ENCODE measurements around the gene TBX10.
"Not testable (repeated sequence)": the region's sequence is repeated elsewhere in the genome, so short reads cannot be mapped to it uniquely, and the experiment has no call there.

The TBX10 gene

GRCh38 chr11:67647471-67647870 lies 7.9 kb upstream of the TBX10 start:
- no peak overlapping the region for H3K4me3 ChIP-seq (ENCODE audit: low read depth, low read length)
- no peak for DNase-seq (ENCODE audit: low read depth)

- no peak for DNase-seq (ENCODE audit: low read depth)
- H3K4me3 ChIP-seq (ENCODE audit: low read depth, low read length) = no peak overlapping the region
Measured at GRCh38 chr11:67646535-67647336, 7.2 kb upstream of the TBX10 start.

GRCh38 chr11:67645521-67646461 lies 6.2 kb upstream of the TBX10 start:
- no peak overlapping the region for H3K4me3 ChIP-seq (ENCODE audit: low read depth, low read length)
- no peak for DNase-seq (ENCODE audit: low read depth)

- no peak overlapping the region for H3K4me3 ChIP-seq (ENCODE audit: low read depth, low read length)
- DNase-seq (ENCODE audit: low read depth) = no peak
Measured at GRCh38 chr11:67644472-67645418, 5.2 kb upstream of the TBX10 start.

GRCh38 chr11:67644042-67644441 lies 4.5 kb upstream of the TBX10 start:
- no peak for DNase-seq (ENCODE audit: low read depth)
- H3K4me3 ChIP-seq (ENCODE audit: low read depth, low read length) = no peak overlapping the region

GRCh38 chr11:67642173-67643120 lies 2.9 kb upstream of the TBX10 start:
- DNase-seq (ENCODE audit: low read depth) = no peak

GRCh38 chr11:67641338-67642172 lies 2.0 kb upstream of the TBX10 start:
- no peak for DNase-seq (ENCODE audit: low read depth)
- H3K4me3 ChIP-seq (ENCODE audit: low read depth, low read length) = no peak overlapping the region

More at GRCh38 chr11:67642173-67643120, 2.9 kb upstream of the TBX10 start:
- H3K4me3 ChIP-seq (ENCODE audit: low read depth, low read length) = no peak overlapping the region

- no peak for DNase-seq (ENCODE audit: low read depth)
- H3K4me3 ChIP-seq (ENCODE audit: low read depth, low read length) = no peak overlapping the region
Measured at GRCh38 chr11:67640758-67641337, 1.3 kb upstream of the TBX10 start.

- no peak for DNase-seq (ENCODE audit: low read depth)
Measured at GRCh38 chr11:67640021-67640757, 626 bp upstream of the TBX10 start.

GRCh38 chr11:67638535-67639437 lies 777 bp downstream of the TBX10 start:
- no peak overlapping the region for H3K4me3 ChIP-seq (ENCODE audit: low read depth, low read length)
- DNase-seq (ENCODE audit: low read depth) = no peak

More at GRCh38 chr11:67640021-67640757, 626 bp upstream of the TBX10 start:
- no peak overlapping the region for H3K4me3 ChIP-seq (ENCODE audit: low read depth, low read length)

- not testable (repeated sequence) for H3K4me3 ChIP-seq (ENCODE audit: low read depth, low read length); DNase-seq (ENCODE audit: low read depth)
Measured at GRCh38 chr11:67637441-67637840, 2.1 kb downstream of the TBX10 start.

- DNase-seq (ENCODE audit: low read depth) = no peak
- no peak overlapping the region for H3K4me3 ChIP-seq (ENCODE audit: low read depth, low read length)
Measured at GRCh38 chr11:67636962-67637361, 2.6 kb downstream of the TBX10 start.

- no peak overlapping the region for H3K4me3 ChIP-seq (ENCODE audit: low read depth, low read length)
- no peak for DNase-seq (ENCODE audit: low read depth)
Measured at GRCh38 chr11:67635231-67635521, 4.4 kb downstream of the TBX10 start.

- no peak for DNase-seq (ENCODE audit: low read depth)
- H3K4me3 ChIP-seq (ENCODE audit: low read depth, low read length) = no peak overlapping the region
Measured at GRCh38 chr11:67634366-67635230, 5.0 kb downstream of the TBX10 start.

Data from skeletal muscle cell (primary cell).